Measurements from ENCODE around the gene CLIP1.
"Not testable (repeated sequence)": the region's sequence is repeated elsewhere in the genome, so short reads cannot be mapped to it uniquely, and the experiment has no call there.

- TF ChIP-seq CTCF, POLR2A (IDR thresholded peaks at IDR 0.05): not testable (repeated sequence)
These were observed 42.0 kb upstream of the CLIP1 start for GRCh38 chr12:122464317-122465042.

Measured in Peyer's patch (tissue), 4 donors.